ENCODE results near the gene TRPM6. TPM values are rescaled to one million over a fixed set of nuclear protein-coding genes. Genes with fewer than 3 reads are reported as not detected.

Gene TRPM6
- total and polyA plus RNA-seq, 2 donors from 2014 or later: 1.3 to 2.0 TPM

GRCh38 chr9:74920944-74921626, 33.4 kb upstream of the TRPM6 start:
- H3K9me3 ChIP-seq (ENCODE audit: control insufficient read depth in 2 of 3, insufficient read depth in 1 of 3, low read length in 3 of 3): no peaks in the 10 kb centered on the region
- no peaks in the 10 kb centered on the region for H3K36me3 ChIP-seq (ENCODE audit: control insufficient read depth in 2 of 3, insufficient read depth in 3 of 3, low read length in 3 of 3)
- H3K4me1 ChIP-seq (ENCODE audit: control insufficient read depth in 2 of 3, insufficient read depth in 2 of 3, low read depth in 1 of 3, low read length in 3 of 3): no peaks in the 10 kb centered on the region
- intact Hi-C loops (cut with DNase I): no loop called here
- H3K27ac ChIP-seq (ENCODE audit: low read depth in 2 of 2, low read length in 2 of 2): no peak overlapping the region
- FAIRE-seq: no peak
- TF ChIP-seq, protein P1, sequence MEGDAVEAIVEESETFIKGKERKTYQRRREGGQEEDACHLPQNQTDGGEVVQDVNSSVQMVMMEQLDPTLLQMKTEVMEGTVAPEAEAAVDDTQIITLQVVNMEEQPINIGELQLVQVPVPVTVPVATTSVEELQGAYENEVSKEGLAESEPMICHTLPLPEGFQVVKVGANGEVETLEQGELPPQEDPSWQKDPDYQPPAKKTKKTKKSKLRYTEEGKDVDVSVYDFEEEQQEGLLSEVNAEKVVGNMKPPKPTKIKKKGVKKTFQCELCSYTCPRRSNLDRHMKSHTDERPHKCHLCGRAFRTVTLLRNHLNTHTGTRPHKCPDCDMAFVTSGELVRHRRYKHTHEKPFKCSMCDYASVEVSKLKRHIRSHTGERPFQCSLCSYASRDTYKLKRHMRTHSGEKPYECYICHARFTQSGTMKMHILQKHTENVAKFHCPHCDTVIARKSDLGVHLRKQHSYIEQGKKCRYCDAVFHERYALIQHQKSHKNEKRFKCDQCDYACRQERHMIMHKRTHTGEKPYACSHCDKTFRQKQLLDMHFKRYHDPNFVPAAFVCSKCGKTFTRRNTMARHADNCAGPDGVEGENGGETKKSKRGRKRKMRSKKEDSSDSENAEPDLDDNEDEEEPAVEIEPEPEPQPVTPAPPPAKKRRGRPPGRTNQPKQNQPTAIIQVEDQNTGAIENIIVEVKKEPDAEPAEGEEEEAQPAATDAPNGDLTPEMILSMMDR (IDR thresholded peaks at IDR 0.05; ENCODE audit: borderline replicate concordance, extremely low read depth, insufficient read depth): no peak
- no peak for DNase-seq
- H3K27me3 ChIP-seq (ENCODE audit: control insufficient read depth, insufficient read depth, low read length): no peaks in the 10 kb centered on the region
- H3K9ac ChIP-seq (ENCODE audit: low read length in 3 of 3): no peak overlapping the region
- H3K4me3 ChIP-seq (ENCODE audit: low read length in 3 of 3): no peak overlapping the region

GRCh38 chr9:74910036-74910435, 22.3 kb upstream of the TRPM6 start:
- DNase-seq (no peak), FAIRE-seq (no peak)
- H3K27me3 ChIP-seq (ENCODE audit: control insufficient read depth, insufficient read depth, low read length): no peaks in the 10 kb centered on the region
- intact Hi-C loops (cut with DNase I): no loop called here
- no peak overlapping the region for H3K4me3 ChIP-seq (ENCODE audit: low read length in 3 of 3)
- no peak overlapping the region for H3K9ac ChIP-seq (ENCODE audit: low read length in 3 of 3)
- H3K9me3 ChIP-seq (ENCODE audit: control insufficient read depth in 2 of 3, insufficient read depth in 1 of 3, low read length in 3 of 3): no peaks in the 10 kb centered on the region
- H3K4me1 ChIP-seq (ENCODE audit: control insufficient read depth in 2 of 3, insufficient read depth in 2 of 3, low read depth in 1 of 3, low read length in 3 of 3): no peaks in the 10 kb centered on the region
- H3K27ac ChIP-seq (ENCODE audit: low read depth in 2 of 2, low read length in 2 of 2): no peak overlapping the region
- H3K36me3 ChIP-seq (ENCODE audit: control insufficient read depth in 2 of 3, insufficient read depth in 3 of 3, low read length in 3 of 3): no peaks in the 10 kb centered on the region
- TF ChIP-seq, protein P1 (IDR thresholded peaks at IDR 0.05; ENCODE audit: borderline replicate concordance, extremely low read depth, insufficient read depth): no peak

GRCh38 chr9:74908665-74909064, 20.9 kb upstream of the TRPM6 start:
- Histone ChIP-seq H3K27ac (ENCODE audit: low read depth in 2 of 2, low read length in 2 of 2) (no peak overlapping the region), H3K27me3 (ENCODE audit: control insufficient read depth, insufficient read depth, low read length) (no peaks in the 10 kb centered on the region), H3K4me1 (ENCODE audit: control insufficient read depth in 2 of 3, insufficient read depth in 2 of 3, low read depth in 1 of 3, low read length in 3 of 3) (no peaks in the 10 kb centered on the region), H3K9me3 (ENCODE audit: control insufficient read depth in 2 of 3, insufficient read depth in 1 of 3, low read length in 3 of 3) (no peaks in the 10 kb centered on the region), H3K36me3 (ENCODE audit: control insufficient read depth in 2 of 3, insufficient read depth in 3 of 3, low read length in 3 of 3) (no peaks in the 10 kb centered on the region), H3K4me3 (ENCODE audit: low read length in 3 of 3) (no peak overlapping the region), H3K9ac (ENCODE audit: low read length in 3 of 3) (no peak overlapping the region)
- DNase-seq: no peak
- no peak for FAIRE-seq
- intact Hi-C loops (cut with DNase I): no loop called here
- TF ChIP-seq, protein P1 (IDR thresholded peaks at IDR 0.05; ENCODE audit: borderline replicate concordance, extremely low read depth, insufficient read depth): no peak

DNA sequence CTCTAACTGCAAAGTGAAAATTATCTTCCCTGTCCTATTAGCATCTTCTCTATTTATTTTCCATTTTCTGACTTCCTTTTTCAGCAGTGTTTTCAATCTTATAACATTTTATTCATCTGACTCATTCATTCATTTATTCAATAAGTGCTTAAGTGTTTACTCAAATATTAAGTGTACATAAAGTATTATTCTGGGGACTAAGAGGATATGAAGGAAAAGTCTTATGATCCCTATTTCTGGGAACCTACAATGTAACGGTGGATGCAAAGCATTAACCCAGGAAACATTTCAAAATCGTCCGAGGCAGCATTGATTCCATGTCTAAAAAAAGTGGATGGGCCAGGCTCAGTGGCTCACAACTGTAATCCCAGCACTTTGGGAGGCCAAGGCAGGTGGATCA, 19.4 kb upstream of the TRPM6 start:
- FAIRE-seq: no peak
- TF ChIP-seq, protein P1 (IDR thresholded peaks at IDR 0.05; ENCODE audit: borderline replicate concordance, extremely low read depth, insufficient read depth): no peak
- intact Hi-C loops (cut with DNase I): no loop called here
- no peaks in the 10 kb centered on the region for H3K36me3 ChIP-seq (ENCODE audit: control insufficient read depth in 2 of 3, insufficient read depth in 3 of 3, low read length in 3 of 3)
- no peak overlapping the region for H3K9ac ChIP-seq (ENCODE audit: low read length in 3 of 3)
- no peaks in the 10 kb centered on the region for H3K4me1 ChIP-seq (ENCODE audit: control insufficient read depth in 2 of 3, insufficient read depth in 2 of 3, low read depth in 1 of 3, low read length in 3 of 3)
- no peaks in the 10 kb centered on the region for H3K9me3 ChIP-seq (ENCODE audit: control insufficient read depth in 2 of 3, insufficient read depth in 1 of 3, low read length in 3 of 3)
- H3K27me3 ChIP-seq (ENCODE audit: control insufficient read depth, insufficient read depth, low read length): no peaks in the 10 kb centered on the region
- H3K27ac ChIP-seq (ENCODE audit: low read depth in 2 of 2, low read length in 2 of 2): no peak overlapping the region
- DNase-seq: no peak
- H3K4me3 ChIP-seq (ENCODE audit: low read length in 3 of 3): no peak overlapping the region
